ENCODE measurements around the gene ZEB2. TPM values are rescaled to one million over a fixed set of nuclear protein-coding genes. Genes with fewer than 3 reads are reported as not detected.

The ZEB2 gene
- total and polyA plus RNA-seq, 10 of the 15 experiments (the other 5 are each of a cell fraction or from before 2014, with no cell fraction given) = 0.14 to 3.2 (median 0.84) TPM

GRCh38 chr2:144518748-144519596, 947 bp downstream of the ZEB2 start (continued):
- TF ChIP-seq BHLHE40 (IDR thresholded peaks at IDR 0.05; ENCODE audit: borderline replicate concordance in 1 of 2, low read depth in 2 of 2, low read length in 1 of 2) (peak; percentile 41 to 58; a peak in 3 of 4 replicates), YY1 (IDR thresholded peaks at IDR 0.05; ENCODE audit: low read depth, low read length) (no peak), RELB (IDR thresholded peaks at IDR 0.05; ENCODE audit: low read depth) (peak; percentile 67), HDGF (IDR thresholded peaks at IDR 0.05) (no peak), TBL1XR1 (IDR thresholded peaks at IDR 0.05; ENCODE audit: low read depth, low read length) (peak; percentile 73), NR2C2 (IDR thresholded peaks at IDR 0.05; ENCODE audit: borderline replicate concordance, control insufficient read depth, insufficient read length, low read depth) (no peak), SPI1 (IDR thresholded peaks at IDR 0.05; ENCODE audit: borderline replicate concordance, insufficient read depth, low read depth, low read length) (peak; percentile 86), ATF7 (IDR thresholded peaks at IDR 0.05; ENCODE audit: low read depth) (peak; percentile 61), BRCA1 (IDR thresholded peaks at IDR 0.05; ENCODE audit: low read depth, low read length) (no peak), NFYA (IDR thresholded peaks at IDR 0.05; ENCODE audit: borderline replicate concordance, low read depth, low read length) (no peak), SIN3A (IDR thresholded peaks at IDR 0.05; ENCODE audit: low read depth, low read length) (0 out of 2 replicates have a peak, but pooled peaks have one; percentile 22)

Measured in GM12878 (cell line).